ENCODE measurements around the gene PARN.
A peak's percentile ranks its signal among the peaks of the same experiment; 100 is the strongest.
"Not testable (repeated sequence)": the region's sequence is repeated elsewhere in the genome, so short reads cannot be mapped to it uniquely, and the experiment has no call there.

The PARN gene

GRCh38 chr16:14428043-14428442 is 202.0 kb downstream of the PARN start:
- no peak for DNase-seq

GRCh38 chr16:14427371-14427948 is 202.6 kb downstream of the PARN start:
- DNase-seq: no peak

DNA sequence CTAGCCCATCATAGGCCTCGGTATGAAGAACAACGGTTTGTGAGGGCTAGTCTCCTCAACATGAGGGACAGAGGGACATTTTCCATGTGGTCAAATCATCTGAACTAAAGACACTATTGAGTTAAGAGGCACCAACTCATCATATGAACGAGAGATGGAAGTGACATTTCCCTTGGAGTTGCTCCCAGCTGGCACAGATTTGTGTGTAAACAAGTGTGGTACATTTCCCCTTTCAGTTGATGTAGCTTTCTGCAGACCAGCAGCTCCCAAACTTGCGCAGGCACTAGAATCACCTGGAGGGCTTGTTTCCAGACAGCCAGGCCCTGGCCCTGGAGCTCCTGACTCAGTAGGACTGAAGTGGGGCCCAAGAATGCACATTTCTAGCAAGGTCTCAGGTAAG is 205.5 kb downstream of the PARN start:
- DNase-seq: no peak

GRCh38 chr16:14423344-14423743 is 206.7 kb downstream of the PARN start:
- no peak for DNase-seq

DNA sequence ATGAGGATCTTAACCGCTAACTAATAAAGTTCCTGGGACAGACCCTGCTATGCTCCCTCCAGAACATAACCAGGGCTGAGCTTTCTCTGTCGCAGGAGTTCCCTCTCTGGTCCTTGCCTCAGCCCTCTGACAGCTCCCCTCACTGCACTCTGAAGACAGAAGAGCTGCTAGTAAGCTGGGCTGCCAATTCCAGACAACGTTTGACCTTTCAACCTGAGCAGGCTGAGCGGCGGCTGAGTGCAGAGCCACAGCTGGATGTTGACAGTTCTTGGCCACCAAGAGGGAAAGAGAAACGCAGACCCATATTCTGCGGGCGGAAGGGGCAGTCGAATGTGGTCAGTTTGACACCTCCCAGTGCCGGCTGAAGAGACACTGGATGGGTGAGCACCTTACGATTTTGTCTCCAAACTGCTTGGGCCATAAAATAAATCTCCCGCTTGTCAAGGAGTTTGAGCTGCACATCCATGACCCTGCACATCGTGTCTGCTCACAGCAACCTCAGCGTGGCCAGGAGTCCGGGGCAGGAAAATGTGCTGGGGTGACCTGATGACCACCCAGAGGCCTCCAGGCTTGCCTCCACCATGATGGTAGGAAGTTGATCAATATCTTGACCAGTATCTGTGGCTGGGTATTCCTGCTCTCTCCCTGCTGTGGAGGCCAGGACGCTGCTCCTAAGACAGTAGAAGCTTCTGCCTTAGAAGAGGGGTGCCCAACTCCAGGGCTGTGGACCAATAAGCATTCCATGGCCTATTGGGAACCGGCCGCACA is 209.2 kb downstream of the PARN start:
- DNase-seq: no peak

DNA sequence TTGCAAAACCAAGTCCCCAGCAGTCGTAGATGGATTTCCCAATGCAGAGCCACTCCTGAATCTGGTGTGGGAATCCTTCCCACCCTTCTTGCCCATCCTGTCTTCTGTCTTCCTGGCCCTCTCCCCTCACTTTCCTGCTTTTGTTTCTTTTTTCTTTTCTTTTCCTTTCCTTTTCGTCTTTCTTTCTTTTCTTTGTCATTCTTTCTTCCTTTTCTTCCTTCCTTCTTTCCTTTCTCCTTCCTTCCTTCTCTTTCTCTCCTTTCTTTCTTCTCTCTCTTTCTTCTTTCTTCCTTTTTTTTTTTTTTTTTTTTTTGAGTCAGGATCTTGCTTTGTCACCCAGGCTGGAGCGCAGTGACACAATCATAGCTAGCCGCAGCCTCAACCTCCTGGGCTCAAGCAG is 209.8 kb downstream of the PARN start:
- not testable (repeated sequence) for DNase-seq

DNA sequence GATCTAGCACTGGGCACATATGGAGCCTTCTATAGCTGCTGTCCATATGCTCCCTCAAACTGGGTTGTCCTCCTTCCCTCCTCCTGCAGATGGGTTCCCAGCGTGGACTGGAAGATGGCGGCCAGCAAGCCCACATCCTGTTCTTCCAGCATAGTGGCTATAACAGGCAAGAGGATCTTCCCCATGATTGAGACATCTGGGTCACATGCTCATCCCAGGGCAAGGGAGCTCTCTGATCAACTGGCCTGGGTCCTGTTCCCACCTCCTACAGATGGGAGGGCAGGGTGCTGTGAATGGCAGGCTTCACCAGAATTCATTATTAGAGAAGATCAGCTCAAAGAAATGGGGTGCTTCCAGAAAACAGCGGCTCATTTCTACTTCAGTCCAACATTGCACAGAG is 210.2 kb downstream of the PARN start:
- DNase-seq: no peak

DNA sequence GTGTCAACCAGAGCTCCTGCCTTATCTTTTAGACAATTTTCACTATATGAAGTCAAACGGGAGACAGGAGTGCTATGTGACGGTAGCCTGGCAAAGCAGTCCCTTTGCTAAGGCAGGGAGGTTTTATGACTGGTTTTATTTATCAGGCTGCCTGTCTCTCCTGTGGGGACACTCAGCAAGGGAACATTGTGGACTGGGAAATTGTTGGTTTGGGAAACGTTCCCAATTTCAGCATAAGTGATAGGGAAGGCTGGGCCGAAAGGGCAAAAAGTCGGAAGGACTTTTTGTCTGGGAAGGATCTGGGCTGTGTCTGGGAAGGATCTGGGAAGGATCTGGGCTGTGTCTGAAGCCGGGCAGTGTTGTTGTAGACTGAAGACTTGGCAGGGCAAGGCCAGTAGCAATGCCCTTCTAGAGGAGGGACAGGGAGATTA is 211.2 kb downstream of the PARN start:
- no peak for DNase-seq

DNA sequence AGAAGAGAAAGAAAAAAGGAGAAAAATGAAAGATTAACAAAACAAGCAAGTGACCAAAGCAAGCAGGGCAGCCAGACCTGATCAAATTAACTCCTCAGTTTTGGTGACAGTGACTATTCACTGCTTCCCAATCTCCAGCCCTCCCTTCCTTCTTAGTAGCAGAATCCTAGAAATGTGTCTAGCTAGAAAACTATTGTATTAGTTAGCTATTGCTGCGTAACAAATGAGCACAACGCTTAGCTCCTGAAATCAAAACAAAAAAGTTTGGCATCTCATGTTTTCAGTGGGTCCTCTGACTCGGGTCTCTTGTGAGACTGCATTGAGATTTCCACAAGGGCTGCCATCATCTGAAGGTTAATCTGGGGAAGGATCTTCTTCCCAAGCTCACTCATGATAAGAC is 213.9 kb downstream of the PARN start:
- no peak for DNase-seq

GRCh38 chr16:14415291-14415690 is 214.8 kb downstream of the PARN start:
- no peak for DNase-seq

- DNase-seq: no peak
Measured at GRCh38 chr16:14409563-14409962, 220.5 kb downstream of the PARN start.

GRCh38 chr16:14407786-14408399 is 222.2 kb downstream of the PARN start:
- DNase-seq: no peak

- DNase-seq: peak; percentile 58
Measured at GRCh38 chr16:14405611-14406537, 224.2 kb downstream of the PARN start.

GRCh38 chr16:14403001-14403389 is 227.1 kb downstream of the PARN start:
- not testable (repeated sequence) for DNase-seq

DNA sequence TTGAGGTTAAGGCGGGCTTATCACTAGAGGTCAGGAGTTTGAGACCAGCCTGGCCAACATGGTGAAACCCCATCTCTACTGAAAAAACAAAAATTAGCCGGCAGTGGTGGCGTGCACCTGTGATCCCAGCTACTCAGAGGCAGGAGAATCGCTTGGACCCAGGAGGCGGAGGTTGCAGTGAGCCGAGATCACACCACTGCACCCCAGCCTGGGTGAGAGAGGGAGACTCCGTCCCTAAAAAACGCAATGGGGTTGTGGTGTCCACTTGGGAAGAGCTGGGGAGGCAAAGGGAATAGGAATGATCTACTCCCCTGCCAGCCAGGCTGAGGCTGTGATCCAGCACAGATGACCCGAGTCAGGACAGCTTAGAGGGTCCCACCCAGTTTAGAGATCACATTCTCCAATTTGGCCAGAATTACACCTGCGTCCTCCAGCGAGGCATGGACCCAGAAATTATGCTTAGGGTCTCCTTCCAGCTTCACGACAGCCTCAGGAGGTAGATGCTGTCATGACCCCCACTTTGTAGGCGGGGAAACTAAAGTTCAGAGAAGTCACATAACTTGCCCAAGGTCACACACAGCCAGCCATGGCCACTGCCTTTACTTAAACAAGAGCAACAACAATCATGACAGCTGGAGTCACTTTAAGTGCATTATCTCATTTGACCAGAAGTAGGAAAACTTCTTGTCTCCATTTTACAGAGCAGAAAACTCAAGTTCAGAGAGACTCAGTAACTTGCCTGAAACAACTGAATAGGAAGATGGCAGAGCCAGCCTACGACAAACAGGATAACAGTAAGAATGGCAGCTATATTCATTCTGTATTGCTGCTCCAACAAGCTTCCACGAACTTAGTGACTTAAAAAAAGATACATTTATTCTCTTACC is 227.7 kb downstream of the PARN start:
- not testable (repeated sequence) for DNase-seq

GRCh38 chr16:14401711-14402061 is 228.4 kb downstream of the PARN start:
- DNase-seq: not testable (repeated sequence)

DNA sequence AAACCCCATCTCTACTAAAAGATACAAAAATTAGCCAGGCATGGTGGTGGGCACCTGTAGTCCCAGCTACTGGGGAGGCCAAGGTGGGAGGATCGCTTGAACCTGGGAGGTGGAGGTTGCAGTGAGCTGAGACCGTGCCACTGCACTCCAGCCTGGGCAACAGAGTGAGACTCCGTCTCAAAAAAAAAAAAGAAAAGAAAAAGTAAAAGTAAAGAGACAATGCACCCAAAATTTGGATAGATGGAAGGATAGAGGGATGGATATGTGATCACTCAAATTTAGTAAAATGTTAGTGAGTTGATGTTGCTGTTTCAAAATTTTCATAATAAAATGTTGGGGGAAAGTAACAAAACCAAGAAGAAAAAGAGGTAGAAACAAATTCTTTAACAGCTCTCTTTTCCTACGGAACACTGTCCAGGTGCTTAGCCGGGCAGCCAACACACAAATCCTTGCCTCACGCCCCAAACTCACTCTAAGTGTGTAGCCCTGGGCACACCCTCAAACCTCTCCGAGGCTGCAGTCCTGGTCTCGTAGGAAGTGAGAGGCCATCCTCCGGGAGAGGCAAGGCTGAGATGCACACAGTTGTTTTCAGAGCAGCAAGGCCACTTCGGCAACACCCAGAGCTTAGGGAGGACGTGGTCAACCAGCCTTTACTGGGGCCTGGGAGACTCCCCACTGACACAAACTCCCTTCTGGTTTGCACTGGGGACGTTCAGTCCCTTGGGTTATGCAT is 228.9 kb downstream of the PARN start:
- not testable (repeated sequence) for DNase-seq

DNA sequence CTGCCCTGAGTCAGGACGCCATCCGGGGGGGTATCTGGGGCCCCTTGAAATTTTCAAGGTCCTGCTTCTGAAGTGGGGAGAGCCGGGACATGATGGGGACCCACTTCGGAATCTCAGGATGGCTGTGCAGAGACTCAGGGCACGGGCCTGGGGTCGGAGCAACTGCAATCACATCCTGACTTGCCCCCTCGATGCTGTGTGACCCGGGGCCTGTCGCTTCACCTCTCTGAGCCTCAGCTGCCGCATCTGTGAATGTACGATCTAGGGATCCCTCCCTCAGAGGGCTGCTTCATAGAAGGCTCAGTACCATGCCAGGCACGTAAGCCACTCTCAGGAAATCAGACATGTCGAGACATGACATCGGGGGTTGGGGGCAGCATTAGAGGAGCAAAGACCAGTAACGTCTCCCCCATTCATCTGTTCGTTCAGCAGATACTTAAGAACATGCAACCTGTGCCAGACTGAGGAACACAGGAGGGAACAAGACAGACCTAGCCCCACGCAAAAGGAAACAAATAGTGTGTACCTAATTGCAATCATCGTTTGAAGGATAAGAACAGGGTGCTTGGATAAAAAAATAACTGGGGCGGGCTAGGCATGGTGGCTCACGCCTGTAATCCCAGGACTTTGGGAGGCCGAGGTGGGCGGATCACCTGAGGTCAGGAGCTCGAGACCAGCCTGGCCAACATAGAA is 229.6 kb downstream of the PARN start:
- no peak for DNase-seq

GRCh38 chr16:14399378-14400284 is 230.4 kb downstream of the PARN start:
- DNase-seq: no peak
